GM18517 (cell line): ENCODE data around the gene ATRIP.

Experiments used
- ATAC-seq: cut with Tn5 transposase; IDR thresholded peaks from one replicate; pipeline ENCODE4 v1.9.1; 2021; ENCODE audit warnings: mild to moderate bottlenecking, moderate library complexity; ENCODE audit not compliant: unreplicated experiment

Gene ATRIP

DNA sequence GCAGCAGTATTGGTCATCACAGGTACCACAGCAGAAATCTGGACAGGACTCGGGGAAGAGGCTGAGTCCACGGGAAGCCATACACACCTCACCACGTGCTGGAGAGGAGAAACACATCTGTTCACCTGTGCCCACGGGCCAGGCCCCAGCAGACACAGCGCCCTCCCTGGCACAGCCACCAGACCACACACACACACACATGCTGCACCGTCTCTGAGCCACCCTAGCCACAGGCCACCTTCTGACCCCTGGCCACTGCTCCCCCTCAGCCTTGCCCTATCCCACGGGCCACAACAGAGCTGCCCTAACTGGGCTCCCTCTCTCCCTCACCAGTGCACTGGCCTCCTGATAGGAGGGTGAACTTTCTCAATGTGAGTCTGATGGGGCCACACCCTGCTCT, 54.7 kb downstream of the ATRIP start:
- no peak for ATAC-seq

GRCh38 chr3:48502121-48502520, 55.6 kb downstream of the ATRIP start:
- ATAC-seq: no peak

GRCh38 chr3:48502728-48503168, 56.2 kb downstream of the ATRIP start:
- no peak for ATAC-seq

- ATAC-seq: no peak
Observed at GRCh38 chr3:48503401-48504050, 57.0 kb downstream of the ATRIP start.

DNA sequence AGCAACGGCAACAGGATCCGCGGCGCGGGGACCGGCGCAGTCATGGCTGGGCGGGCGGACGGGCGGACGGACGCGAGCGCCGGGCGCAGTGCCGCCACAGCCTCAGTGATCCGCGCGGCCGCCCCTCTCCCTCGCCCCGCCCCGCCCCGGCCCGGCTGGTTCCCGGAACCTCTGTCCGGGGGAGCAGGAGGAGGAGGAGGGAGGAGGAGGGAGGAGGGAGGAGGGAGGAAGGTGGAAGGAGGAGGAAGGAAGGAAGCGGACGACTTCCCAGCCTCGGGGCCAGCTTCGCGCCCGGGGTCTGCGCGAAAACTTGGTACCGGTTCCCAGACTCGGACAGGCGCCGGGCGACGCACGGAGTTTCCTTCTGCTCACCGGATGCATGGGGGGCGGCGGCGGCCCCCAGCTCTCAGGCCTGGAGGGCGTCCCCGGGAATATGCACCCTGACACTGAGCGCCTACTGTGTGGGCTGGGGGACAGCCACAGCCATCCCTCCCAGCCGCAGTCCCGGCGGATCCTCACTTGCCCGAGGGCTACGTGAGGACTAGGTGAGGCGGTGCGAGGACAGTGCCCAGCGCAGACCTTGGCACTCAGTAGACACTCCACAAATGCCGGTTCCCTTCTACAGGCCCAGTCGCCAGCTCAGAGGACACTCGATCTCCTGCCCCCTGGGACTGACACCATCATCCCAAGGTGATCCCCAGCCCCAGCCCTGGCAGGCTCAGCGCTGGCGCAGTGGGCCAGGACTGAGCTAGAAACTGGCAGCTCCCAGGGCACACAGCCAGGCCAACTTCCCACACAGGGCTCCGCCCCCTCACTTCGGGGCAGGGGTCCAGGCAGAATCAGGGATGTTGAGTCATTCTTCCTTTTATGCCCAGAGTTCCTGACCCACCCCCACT, 57.8 kb downstream of the ATRIP start, which contains the start of gene SHISA5:
Gene SHISA5, minus strand, starts transcription at position 124 of the 896 bp plus-strand sequence. Its CDS starts 80 bp downstream, at position 44.
- no peak for ATAC-seq

GRCh38 chr3:48505146-48505545, 58.6 kb downstream of the ATRIP start:
- no peak for ATAC-seq

DNA sequence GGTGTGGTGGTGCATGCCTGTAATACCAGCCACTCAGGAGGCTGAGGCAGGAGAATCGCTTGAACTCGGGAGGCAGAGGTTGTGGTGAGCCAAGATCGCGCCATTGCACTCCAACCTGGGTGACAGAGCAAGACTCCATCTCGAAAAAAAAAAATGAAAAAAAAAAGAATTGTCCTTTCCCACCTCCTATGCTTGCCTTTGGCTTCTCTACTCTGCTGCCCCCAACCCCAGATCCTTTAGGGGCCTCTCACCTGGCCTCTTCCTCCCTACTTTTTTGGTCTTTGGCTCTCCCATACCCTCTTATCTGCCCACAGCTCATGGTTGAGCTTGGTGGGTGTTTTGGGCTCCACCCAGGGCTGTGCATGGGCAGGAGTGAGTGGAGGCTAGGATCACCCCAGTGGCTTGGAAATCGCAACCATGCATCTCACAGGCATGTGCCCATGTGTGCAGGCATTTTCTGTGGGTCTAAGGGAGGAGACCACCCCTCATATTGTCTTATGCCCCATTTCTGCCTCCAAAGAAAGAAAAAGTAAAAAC, 59.5 kb downstream of the ATRIP start:
- no peak for ATAC-seq

DNA sequence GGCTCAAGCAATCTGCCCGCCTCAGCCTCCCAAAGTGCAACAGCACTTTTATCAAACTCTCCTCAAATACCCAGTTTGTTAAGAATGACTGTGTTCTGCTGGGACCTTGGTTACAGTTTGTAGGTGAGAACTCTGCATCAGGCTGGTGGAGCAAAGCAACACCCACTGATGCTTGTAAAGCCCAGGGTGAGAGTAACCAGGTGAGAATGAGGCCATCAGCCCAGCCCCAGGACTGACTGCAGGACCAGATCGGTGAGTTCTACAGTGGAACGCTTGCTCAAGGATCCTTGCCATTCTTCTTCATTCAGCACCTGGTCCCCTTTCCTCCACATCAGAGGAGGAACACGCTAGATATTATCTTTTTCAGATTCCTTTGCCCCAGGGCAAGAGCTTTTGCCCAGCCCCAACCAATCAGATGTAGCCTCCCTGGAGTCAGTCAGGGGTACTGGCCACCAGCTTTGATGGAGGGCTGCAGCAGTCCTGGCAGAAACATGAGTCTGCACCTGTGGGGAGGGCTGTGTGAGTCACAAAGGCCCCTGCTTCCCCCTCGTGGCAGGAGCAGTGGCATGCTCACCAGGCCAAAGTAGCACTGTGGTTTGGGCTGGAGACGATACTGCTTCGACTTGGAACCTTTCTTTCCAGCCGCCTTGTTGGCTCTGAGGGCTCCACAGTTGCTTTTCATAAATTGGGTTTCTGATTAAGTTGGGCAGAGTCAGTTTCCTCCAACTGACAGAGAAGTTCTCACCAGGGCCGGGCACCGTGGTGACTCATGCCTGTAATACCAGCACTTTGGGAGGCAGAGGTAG, 60.9 kb downstream of the ATRIP start:
- no peak for ATAC-seq

DNA sequence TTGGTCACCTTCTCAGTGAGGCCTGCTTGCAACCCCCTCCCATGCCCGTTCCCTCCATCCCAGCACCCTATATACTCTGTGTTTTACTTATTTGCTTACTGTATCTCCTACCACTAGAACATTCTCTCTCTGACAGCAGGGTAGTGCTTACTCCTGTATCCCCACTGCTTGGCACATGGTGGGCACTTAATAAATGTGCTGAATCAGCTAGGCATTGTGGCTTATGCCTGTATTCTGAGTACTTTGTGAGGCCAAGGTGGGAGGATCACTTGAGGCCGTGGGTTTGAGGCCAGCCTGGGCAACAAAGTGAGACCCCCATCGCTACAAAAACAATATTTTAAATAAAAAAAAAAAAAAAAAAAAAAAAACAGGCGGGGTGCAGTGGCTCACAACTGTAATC, 65.0 kb downstream of the ATRIP start:
- ATAC-seq: no peak

GRCh38 chr3:48514431-48515227, 68.1 kb downstream of the ATRIP start:
- ATAC-seq: no peak
